H9 (cell line): ENCODE measurements around the gene ANK2. TPM values are rescaled to one million over a fixed set of nuclear protein-coding genes. Genes with fewer than 3 reads are reported as not detected.

ENCODE experiments used
- DNase-seq: peaks from one replicate; pipeline ENCODE4 v3.0.0-alpha.2; 2017
- H2AFZ ChIP-seq: one replicate; pipeline ENCODE4 v1.6.1; 2013; ENCODE audit warnings: mild to moderate bottlenecking, low read length, control low read depth, moderate library complexity
- H2AK5ac ChIP-seq: 2 replicates; pipeline ENCODE4 v1.6.1; 2013; ENCODE audit warnings: low read length, control low read depth, mixed read lengths; ENCODE audit not compliant: insufficient read length
- H2BK120ac ChIP-seq: one replicate; pipeline ENCODE4 v1.6.1; 2013; ENCODE audit warnings: low read depth, mild to moderate bottlenecking, low read length, control low read depth, inconsistent platforms; ENCODE audit not compliant: poor library complexity, severe bottlenecking
- H2BK12ac ChIP-seq: 2 replicates; pipeline ENCODE4 v1.6.1; 2013; ENCODE audit warnings: low read length, control low read depth, mixed read lengths, low read depth; ENCODE audit not compliant: insufficient read length
- H2BK15ac ChIP-seq: 2 replicates; pipeline ENCODE4 v1.6.1; 2013; ENCODE audit warnings: low read depth, low read length, control low read depth
- H2BK20ac ChIP-seq: one replicate; pipeline ENCODE4 v1.6.1; 2013; ENCODE audit warnings: low read depth, mild to moderate bottlenecking, low read length, control low read depth, inconsistent platforms; ENCODE audit not compliant: poor library complexity, severe bottlenecking
- H2BK5ac ChIP-seq: 2 replicates; pipeline ENCODE4 v1.6.1; 2013; ENCODE audit warnings: low read length, control low read depth, mixed read lengths; ENCODE audit not compliant: insufficient read length
- H3K14ac ChIP-seq: 2 replicates; pipeline ENCODE4 v1.6.1; 2013; ENCODE audit warnings: low read length, control low read depth; ENCODE audit not compliant: insufficient read depth
- H3K18ac ChIP-seq: 2 replicates; pipeline ENCODE4 v1.6.1; 2013; ENCODE audit warnings: low read depth, mild to moderate bottlenecking, mixed read lengths, low read length, control low read depth; ENCODE audit not compliant: insufficient read length
- H3K23ac ChIP-seq: 2 replicates; pipeline ENCODE4 v1.6.1; 2013; ENCODE audit warnings: low read length, control low read depth, mixed read lengths, low read depth; ENCODE audit not compliant: insufficient read length
- H3K23me2 ChIP-seq: 2 replicates; pipeline ENCODE4 v1.6.1; 2013; ENCODE audit warnings: low read depth, mild to moderate bottlenecking, mixed read lengths, low read length, control low read depth; ENCODE audit not compliant: insufficient read length, poor library complexity, severe bottlenecking
- H3K27ac ChIP-seq: 2 replicates; pipeline ENCODE4 v1.5.1; 2013; ENCODE audit warnings: low read length, control low read depth, mixed read lengths, low read depth; ENCODE audit not compliant: insufficient read length
- H3K27me3 ChIP-seq: 2 replicates; pipeline ENCODE4 v1.6.1; 2013; ENCODE audit warnings: low read length, control low read depth, inconsistent platforms; ENCODE audit not compliant: insufficient read depth
- H3K4ac ChIP-seq: 2 replicates; pipeline ENCODE4 v1.6.1; 2013; ENCODE audit warnings: low read depth, mild to moderate bottlenecking, control low read depth, inconsistent platforms, low read length, moderate library complexity
- H3K4me1 ChIP-seq: 2 replicates; pipeline ENCODE4 v1.6.1; 2013; ENCODE audit warnings: low read length, control low read depth, inconsistent platforms; ENCODE audit not compliant: insufficient read depth
- H3K4me2 ChIP-seq: 2 replicates; pipeline ENCODE4 v1.6.1; 2013; ENCODE audit warnings: low read length, control low read depth, mixed read lengths; ENCODE audit not compliant: insufficient read length, insufficient read depth
- H3K56ac ChIP-seq: 2 replicates; pipeline ENCODE4 v1.6.1; 2013; ENCODE audit warnings: low read depth, mild to moderate bottlenecking, mixed read lengths, low read length, control low read depth; ENCODE audit not compliant: insufficient read length
- H3K79me1 ChIP-seq: 2 replicates; pipeline ENCODE4 v1.6.1; 2013; ENCODE audit warnings: low read depth, mild to moderate bottlenecking, moderate library complexity, low read length, control low read depth, inconsistent platforms; ENCODE audit not compliant: insufficient read depth, poor library complexity, severe bottlenecking
- H3K79me2 ChIP-seq: 2 replicates; pipeline ENCODE4 v1.6.1; 2013; ENCODE audit warnings: low read length, control low read depth, inconsistent platforms; ENCODE audit not compliant: insufficient read depth
- H3K9ac ChIP-seq: 2 replicates; pipeline ENCODE4 v1.6.1; 2013; ENCODE audit warnings: low read length, control low read depth, mixed read lengths; ENCODE audit not compliant: insufficient read length; ENCODE audit errors: extremely low read depth
- H3K9me3 ChIP-seq: one replicate; pipeline ENCODE4 v1.6.1; 2013; ENCODE audit warnings: low read depth, low read length, inconsistent platforms; ENCODE audit not compliant: control insufficient read depth
- H3T11ph ChIP-seq: one replicate; pipeline ENCODE4 v1.6.1; 2013; ENCODE audit warnings: mild to moderate bottlenecking, low read length, control low read depth, inconsistent platforms
- H4K20me1 ChIP-seq: one replicate; pipeline ENCODE4 v1.6.1; 2013; ENCODE audit not compliant: control insufficient read depth, insufficient read length, insufficient read depth
- H4K5ac ChIP-seq: 2 replicates; pipeline ENCODE4 v1.6.1; 2013; ENCODE audit warnings: low read depth, mild to moderate bottlenecking, mixed read lengths, low read length, control low read depth; ENCODE audit not compliant: insufficient read length
- H4K8ac ChIP-seq: replicated peaks from 2 replicates; pipeline ENCODE4 v1.6.1; 2013; ENCODE audit warnings: low read length, control low read depth, mixed read lengths, low read depth; ENCODE audit not compliant: insufficient read length
- H4K91ac ChIP-seq: 2 replicates; pipeline ENCODE4 v1.6.1; 2013; ENCODE audit warnings: low read depth, mild to moderate bottlenecking, moderate library complexity, mixed read lengths, low read length, control low read depth; ENCODE audit not compliant: insufficient read length
- H3K27ac Mint-ChIP-seq, 3 experiments: 2 replicates in 2 of 3; 3 replicates in 1 of 3; pipeline ENCODE4 v1.8.0; 2020 to 2021; ENCODE audit warnings: mixed read lengths in 3 of 3, mild to moderate bottlenecking in 1 of 3, moderate library complexity in 1 of 3
- H3K27me3 Mint-ChIP-seq: 2 replicates; pipeline ENCODE4 v1.8.0; 2021; ENCODE audit warnings: low read depth, mild to moderate bottlenecking, moderate library complexity, mixed read lengths
- H3K36me3 Mint-ChIP-seq, 3 experiments: 2 replicates in 2 of 3; 3 replicates in 1 of 3; pipeline ENCODE4 v1.8.0; 2020 to 2021; ENCODE audit warnings: low read depth in 3 of 3, mixed read lengths in 3 of 3; ENCODE audit not compliant: insufficient read depth in 1 of 3
- H3K4me1 Mint-ChIP-seq, 2 experiments: 2 replicates each; pipeline ENCODE4 v1.8.0; 2020; ENCODE audit warnings: mixed read lengths in 2 of 2
- H3K4me3 Mint-ChIP-seq, 2 experiments: 2 replicates in 1 of 2; 3 replicates in 1 of 2; pipeline ENCODE4 v1.8.0; 2020 to 2021; ENCODE audit warnings: mild to moderate bottlenecking in 2 of 2, mixed read lengths in 2 of 2, moderate library complexity in 1 of 2
- H3K9me3 Mint-ChIP-seq, 2 experiments: 2 replicates in 1 of 2; 3 replicates in 1 of 2; pipeline ENCODE4 v1.8.0; 2020; ENCODE audit warnings: mild to moderate bottlenecking in 2 of 2, mixed read lengths in 2 of 2, moderate library complexity in 1 of 2
- total RNA-seq: library from RNA; stranded (reverse); gene quantifications from 2 replicates; pipeline ENCODE4 v1.2.1, GENCODE V29; 2021
- TF ChIP-seq, protein P1 (sequence below): fragments of 200-600 bp; sonication (generic); conservative IDR thresholded peaks from 3 replicates; pipeline ENCODE4 v1.8.0; 2021; ENCODE audit warnings: antibody characterized with exemption, mild to moderate bottlenecking

Gene ANK2
- total RNA-seq, 1 experiment from 2014 or later: 36.8 TPM

DNA sequence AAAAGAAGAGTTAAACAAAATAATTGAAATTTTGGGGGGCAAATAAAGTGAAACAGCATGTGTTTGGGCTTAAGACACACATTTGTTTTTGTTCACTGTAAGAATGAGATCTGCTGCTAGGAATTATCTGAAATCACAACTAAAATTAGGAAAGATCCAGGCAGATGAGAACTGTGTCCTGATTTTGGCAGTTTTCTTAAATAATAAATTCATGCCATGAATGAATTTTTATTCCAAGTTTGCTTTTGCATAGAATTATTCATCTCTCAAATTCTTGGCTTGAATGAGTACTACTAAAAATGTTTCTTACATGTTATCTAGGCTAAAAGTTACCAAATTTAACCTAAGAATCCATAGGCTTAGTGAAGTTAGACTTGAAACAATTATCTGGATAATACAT lies 321.7 kb downstream of the ANK2 start:
- no peaks in the 10 kb centered on the region for H3K4me1 Mint-ChIP-seq
- no peak overlapping the region for H3K56ac ChIP-seq
- H2AK5ac ChIP-seq: no peak overlapping the region
- H3K4me2 ChIP-seq: no peak overlapping the region
- no peak overlapping the region for H2BK20ac ChIP-seq
- DNase-seq: no peak
- no peak overlapping the region for H3K23ac ChIP-seq
- H3K36me3 Mint-ChIP-seq: peaks cover 36 to 63% (median 44%) of the 10 kb centered on the region in 3 experiments; a peak in 6 of 7 replicates
- H3K4me3 Mint-ChIP-seq: no peak overlapping the region
- no peaks in the 10 kb centered on the region for H3K9me3 ChIP-seq
- no peak overlapping the region for H3T11ph ChIP-seq
- H3K79me2 ChIP-seq: no peaks in the 10 kb centered on the region
- no peaks in the 10 kb centered on the region for H3K27me3 ChIP-seq
- H3K18ac ChIP-seq: no peak overlapping the region
- H4K20me1 ChIP-seq: no peaks in the 10 kb centered on the region
- H3K27ac ChIP-seq: no peak overlapping the region
- no peak overlapping the region for H2BK15ac ChIP-seq
- H3K4me1 ChIP-seq: no peaks in the 10 kb centered on the region
- no peak overlapping the region for H3K4ac ChIP-seq
- H3K9me3 Mint-ChIP-seq: no peaks in the 10 kb centered on the region
- no peaks in the 10 kb centered on the region for H3K23me2 ChIP-seq
- no peak overlapping the region for H3K27ac Mint-ChIP-seq
- no peak overlapping the region for H4K8ac ChIP-seq
- H2BK5ac ChIP-seq: no peak overlapping the region
- no peak overlapping the region for H3K14ac ChIP-seq
- H2BK12ac ChIP-seq: no peak overlapping the region
- no peaks in the 10 kb centered on the region for H3K79me1 ChIP-seq
- TF ChIP-seq, protein P1, sequence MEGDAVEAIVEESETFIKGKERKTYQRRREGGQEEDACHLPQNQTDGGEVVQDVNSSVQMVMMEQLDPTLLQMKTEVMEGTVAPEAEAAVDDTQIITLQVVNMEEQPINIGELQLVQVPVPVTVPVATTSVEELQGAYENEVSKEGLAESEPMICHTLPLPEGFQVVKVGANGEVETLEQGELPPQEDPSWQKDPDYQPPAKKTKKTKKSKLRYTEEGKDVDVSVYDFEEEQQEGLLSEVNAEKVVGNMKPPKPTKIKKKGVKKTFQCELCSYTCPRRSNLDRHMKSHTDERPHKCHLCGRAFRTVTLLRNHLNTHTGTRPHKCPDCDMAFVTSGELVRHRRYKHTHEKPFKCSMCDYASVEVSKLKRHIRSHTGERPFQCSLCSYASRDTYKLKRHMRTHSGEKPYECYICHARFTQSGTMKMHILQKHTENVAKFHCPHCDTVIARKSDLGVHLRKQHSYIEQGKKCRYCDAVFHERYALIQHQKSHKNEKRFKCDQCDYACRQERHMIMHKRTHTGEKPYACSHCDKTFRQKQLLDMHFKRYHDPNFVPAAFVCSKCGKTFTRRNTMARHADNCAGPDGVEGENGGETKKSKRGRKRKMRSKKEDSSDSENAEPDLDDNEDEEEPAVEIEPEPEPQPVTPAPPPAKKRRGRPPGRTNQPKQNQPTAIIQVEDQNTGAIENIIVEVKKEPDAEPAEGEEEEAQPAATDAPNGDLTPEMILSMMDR: no peak
- H3K27me3 Mint-ChIP-seq: no peaks in the 10 kb centered on the region
- H2AFZ ChIP-seq: no peak overlapping the region
- no peak overlapping the region for H3K9ac ChIP-seq
- no peak overlapping the region for H4K5ac ChIP-seq
- H4K91ac ChIP-seq: no peak overlapping the region
- no peak overlapping the region for H2BK120ac ChIP-seq
